ENCODE measurements around the gene WAS. TPM values are rescaled to one million over a fixed set of nuclear protein-coding genes. Genes with fewer than 3 reads are reported as not detected.
"Not testable (repeated sequence)": the region's sequence is repeated elsewhere in the genome, so short reads cannot be mapped to it uniquely, and the experiment has no call there.

Gene WAS
- polyA plus RNA-seq, 3 donors: 22.8 to 159 (median 38.0) TPM

DNA sequence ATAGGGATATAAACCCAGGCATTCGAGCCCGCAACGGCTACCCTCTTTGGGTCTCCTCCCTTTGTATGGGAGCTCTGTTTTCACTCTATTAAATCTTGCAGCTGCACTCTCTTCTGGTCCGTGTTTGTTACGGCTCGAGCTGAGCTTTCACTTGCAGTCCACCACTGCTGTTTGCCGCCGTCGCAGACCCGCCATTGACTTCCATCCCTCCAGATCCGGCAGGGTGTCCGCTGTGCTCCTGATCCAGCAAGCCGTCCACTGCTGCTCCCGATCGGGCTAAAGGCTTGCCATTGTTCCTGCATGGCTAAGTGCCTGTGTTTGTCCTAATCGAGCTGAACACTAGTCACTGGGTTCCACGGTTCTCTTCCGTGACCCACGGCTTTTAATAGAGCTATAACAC is 28.9 kb upstream of the WAS start:
- H4K20me1 ChIP-seq (ENCODE audit: insufficient read depth, low read length); H3K36me3 Mint-ChIP-seq; DNase-seq; H3K4me1 ChIP-seq (ENCODE audit: control insufficient read depth in 1 of 2, insufficient read depth in 2 of 2, low read length in 2 of 2); intact Hi-C loops (cut with micrococcal nuclease); H3K27me3 Mint-ChIP-seq (ENCODE audit: low read depth in 3 of 3); H3K9me3 Mint-ChIP-seq; H3K9ac ChIP-seq (ENCODE audit: insufficient read depth, low read length, poor library complexity, severe bottlenecking); H3K27ac ChIP-seq (ENCODE audit: low read depth in 1 of 2, low read length in 2 of 2); H3K36me3 ChIP-seq (replicated peaks in 1 of 2; ENCODE audit: control insufficient read depth in 1 of 2, insufficient read depth in 2 of 2, low read length in 2 of 2); H3K4me2 ChIP-seq (replicated peaks; ENCODE audit: extremely low read depth, low read length, poor library complexity, severe bottlenecking); H3K4me3 Mint-ChIP-seq; H3K4me3 ChIP-seq (replicated peaks in 1 of 3; ENCODE audit: low read depth in 2 of 3, low read length in 3 of 3); H3K27me3 ChIP-seq (ENCODE audit: control insufficient read depth in 2 of 2, insufficient read depth in 2 of 2, low read length in 2 of 2); H2AFZ ChIP-seq (ENCODE audit: insufficient read depth, low read depth, low read length, poor library complexity, severe bottlenecking); H3K27ac Mint-ChIP-seq; H3K4me1 Mint-ChIP-seq; H3K9me3 ChIP-seq (replicated peaks in 1 of 2; ENCODE audit: control insufficient read depth in 1 of 2, insufficient read depth in 1 of 2, low read length in 2 of 2); H3K79me2 ChIP-seq (ENCODE audit: insufficient read depth, low read length): not testable (repeated sequence)
- 92% methylated on average over 12 of the region's 19 CpGs for WGBS (ENCODE audit: insufficient coverage)

DNA sequence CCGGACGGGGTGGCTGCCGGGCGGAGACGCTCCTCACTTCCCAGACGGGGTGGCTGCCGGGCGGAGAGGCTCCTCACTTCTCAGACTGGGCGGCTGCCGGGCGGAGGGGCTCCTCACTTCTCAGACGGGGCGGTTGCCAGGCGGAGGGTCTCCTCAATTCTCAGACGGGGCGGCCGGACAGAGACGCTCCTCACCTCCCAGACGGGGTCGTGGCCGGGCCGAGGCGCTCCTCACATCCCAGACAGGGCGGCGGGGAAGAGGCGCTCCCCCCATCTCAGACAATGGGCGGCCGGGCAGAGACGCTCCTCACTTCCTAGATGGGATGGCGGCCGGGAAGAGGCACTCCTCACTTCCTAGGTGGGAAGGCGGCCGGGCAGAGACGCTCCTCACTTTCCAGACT is 23.9 kb upstream of the WAS start:
- H3K27ac ChIP-seq (ENCODE audit: low read depth in 1 of 2, low read length in 2 of 2); H4K20me1 ChIP-seq (ENCODE audit: insufficient read depth, low read length); H3K9ac ChIP-seq (ENCODE audit: insufficient read depth, low read length, poor library complexity, severe bottlenecking); H3K4me1 Mint-ChIP-seq; H3K27me3 ChIP-seq (ENCODE audit: control insufficient read depth in 2 of 2, insufficient read depth in 2 of 2, low read length in 2 of 2); H3K36me3 ChIP-seq (replicated peaks in 1 of 2; ENCODE audit: control insufficient read depth in 1 of 2, insufficient read depth in 2 of 2, low read length in 2 of 2); H3K27ac Mint-ChIP-seq; H3K27me3 Mint-ChIP-seq (ENCODE audit: low read depth in 3 of 3); H3K79me2 ChIP-seq (ENCODE audit: insufficient read depth, low read length); H3K4me3 ChIP-seq (replicated peaks in 1 of 3; ENCODE audit: low read depth in 2 of 3, low read length in 3 of 3); H2AFZ ChIP-seq (ENCODE audit: insufficient read depth, low read depth, low read length, poor library complexity, severe bottlenecking); DNase-seq; H3K4me1 ChIP-seq (ENCODE audit: control insufficient read depth in 1 of 2, insufficient read depth in 2 of 2, low read length in 2 of 2); intact Hi-C loops (cut with micrococcal nuclease); H3K4me3 Mint-ChIP-seq; H3K36me3 Mint-ChIP-seq; H3K4me2 ChIP-seq (replicated peaks; ENCODE audit: extremely low read depth, low read length, poor library complexity, severe bottlenecking); H3K9me3 Mint-ChIP-seq; H3K9me3 ChIP-seq (replicated peaks in 1 of 2; ENCODE audit: control insufficient read depth in 1 of 2, insufficient read depth in 1 of 2, low read length in 2 of 2): not testable (repeated sequence)
- 98% methylated on average over 6 of the region's 34 CpGs for WGBS (ENCODE audit: insufficient coverage)

DNA sequence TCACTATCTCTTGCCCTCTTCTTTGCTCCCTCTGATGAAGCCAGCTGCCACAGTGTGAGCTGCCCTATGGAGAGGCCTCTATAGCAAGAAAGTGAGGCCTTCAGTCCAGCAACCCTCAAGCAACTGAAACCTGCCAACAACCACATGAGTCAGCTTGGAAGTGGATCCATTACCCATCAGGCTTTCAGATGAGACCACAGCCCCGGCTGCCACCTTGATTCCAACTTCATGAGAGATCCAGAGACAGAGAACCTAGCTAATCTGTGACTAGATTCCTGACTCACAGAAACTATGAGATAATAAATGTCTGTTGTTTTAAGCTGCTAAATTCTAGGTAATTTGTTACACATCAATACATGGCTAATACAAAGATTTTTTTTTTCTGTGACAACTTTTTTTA is 20.4 kb upstream of the WAS start:
- H3K27ac ChIP-seq (ENCODE audit: low read depth in 1 of 2, low read length in 2 of 2): no peak overlapping the region
- Mint-ChIP-seq H3K27ac (peak overlapping the region in 2 of 7 donors; percentile 46 to 62), H3K4me1 (peaks cover 13% of the 10 kb centered on the region), H3K9me3 (peaks cover 0 to 10% (median 0%) of the 10 kb centered on the region in 7 donors), H3K27me3 (ENCODE audit: low read depth in 3 of 3) (peaks cover 0 to 5% (median 4%) of the 10 kb centered on the region in 3 donors), H3K4me3 (no peak overlapping the region), H3K36me3 (no peaks in the 10 kb centered on the region)
- no peaks in the 10 kb centered on the region for H3K36me3 ChIP-seq (replicated peaks in 1 of 2; ENCODE audit: control insufficient read depth in 1 of 2, insufficient read depth in 2 of 2, low read length in 2 of 2)
- TF ChIP-seq, protein P1, sequence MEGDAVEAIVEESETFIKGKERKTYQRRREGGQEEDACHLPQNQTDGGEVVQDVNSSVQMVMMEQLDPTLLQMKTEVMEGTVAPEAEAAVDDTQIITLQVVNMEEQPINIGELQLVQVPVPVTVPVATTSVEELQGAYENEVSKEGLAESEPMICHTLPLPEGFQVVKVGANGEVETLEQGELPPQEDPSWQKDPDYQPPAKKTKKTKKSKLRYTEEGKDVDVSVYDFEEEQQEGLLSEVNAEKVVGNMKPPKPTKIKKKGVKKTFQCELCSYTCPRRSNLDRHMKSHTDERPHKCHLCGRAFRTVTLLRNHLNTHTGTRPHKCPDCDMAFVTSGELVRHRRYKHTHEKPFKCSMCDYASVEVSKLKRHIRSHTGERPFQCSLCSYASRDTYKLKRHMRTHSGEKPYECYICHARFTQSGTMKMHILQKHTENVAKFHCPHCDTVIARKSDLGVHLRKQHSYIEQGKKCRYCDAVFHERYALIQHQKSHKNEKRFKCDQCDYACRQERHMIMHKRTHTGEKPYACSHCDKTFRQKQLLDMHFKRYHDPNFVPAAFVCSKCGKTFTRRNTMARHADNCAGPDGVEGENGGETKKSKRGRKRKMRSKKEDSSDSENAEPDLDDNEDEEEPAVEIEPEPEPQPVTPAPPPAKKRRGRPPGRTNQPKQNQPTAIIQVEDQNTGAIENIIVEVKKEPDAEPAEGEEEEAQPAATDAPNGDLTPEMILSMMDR (IDR thresholded peaks at IDR 0.05): no peak
- no peak overlapping the region for H2AFZ ChIP-seq (ENCODE audit: insufficient read depth, low read depth, low read length, poor library complexity, severe bottlenecking)
- WGBS (ENCODE audit: insufficient coverage): no CpG with 5 or more reads among the region's 1 CpG
- DNase-seq: no peak
- H3K9ac ChIP-seq (ENCODE audit: insufficient read depth, low read length, poor library complexity, severe bottlenecking): no peak overlapping the region
- peaks cover 16 to 17% of the 10 kb centered on the region in 2 donors for H3K4me1 ChIP-seq (ENCODE audit: control insufficient read depth in 1 of 2, insufficient read depth in 2 of 2, low read length in 2 of 2)
- intact Hi-C loops (cut with micrococcal nuclease): no loop called here
- H3K4me3 ChIP-seq (replicated peaks in 1 of 3; ENCODE audit: low read depth in 2 of 3, low read length in 3 of 3): no peak overlapping the region
- H3K27me3 ChIP-seq (ENCODE audit: control insufficient read depth in 2 of 2, insufficient read depth in 2 of 2, low read length in 2 of 2): no peaks in the 10 kb centered on the region
- H3K9me3 ChIP-seq (replicated peaks in 1 of 2; ENCODE audit: control insufficient read depth in 1 of 2, insufficient read depth in 1 of 2, low read length in 2 of 2): no peaks in the 10 kb centered on the region
- H3K79me2 ChIP-seq (ENCODE audit: insufficient read depth, low read length): no peaks in the 10 kb centered on the region
- no peaks in the 10 kb centered on the region for H4K20me1 ChIP-seq (ENCODE audit: insufficient read depth, low read length)
- no peak overlapping the region for H3K4me2 ChIP-seq (replicated peaks; ENCODE audit: extremely low read depth, low read length, poor library complexity, severe bottlenecking)

Data from CD14-positive monocyte (primary cell).